ENCODE data around the gene SLC22A17.

The SLC22A17 gene

GRCh38 chr14:23346693-23347405, 5.8 kb downstream of the SLC22A17 start:
- TF ChIP-seq GATA3 (IDR thresholded peaks at IDR 0.05; ENCODE audit: low read depth, low read length) (no peak), GATA2 (IDR thresholded peaks at IDR 0.05; ENCODE audit: low read depth, low read length) (no peak)

DNA sequence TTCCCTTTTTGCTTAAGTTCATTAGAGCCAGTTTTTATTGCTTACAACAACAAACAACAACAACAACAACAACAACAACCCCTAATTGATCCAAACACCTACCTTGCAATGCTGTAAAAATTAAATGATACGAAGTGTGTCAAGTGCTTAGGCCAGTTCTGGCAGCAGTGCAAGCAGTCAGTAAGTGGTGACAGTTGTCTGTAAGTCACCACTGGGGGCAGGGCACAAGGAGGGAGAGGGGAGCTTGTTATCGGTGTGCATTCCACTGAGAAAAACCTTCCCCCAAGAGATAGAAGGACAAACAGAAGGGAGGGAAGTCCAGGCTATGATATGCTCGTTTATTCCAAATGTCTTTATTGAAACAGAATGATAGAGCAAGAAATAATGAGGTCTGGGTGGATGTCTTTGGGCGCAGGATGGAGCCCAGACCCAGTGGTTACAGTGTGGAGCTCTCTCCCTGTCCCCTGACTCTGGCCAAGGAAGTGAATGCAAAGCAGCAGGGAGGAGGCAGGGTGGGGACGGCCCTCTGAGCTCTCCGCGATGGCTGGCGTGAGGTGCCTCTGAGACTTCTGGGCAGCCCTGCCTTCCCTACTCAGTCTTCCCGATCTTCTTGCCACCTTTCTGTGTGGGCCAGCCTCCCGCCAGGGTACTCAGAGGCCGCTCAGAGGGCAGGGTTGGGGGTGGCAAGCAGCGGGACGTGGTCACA, 6.5 kb downstream of the SLC22A17 start:
- TF ChIP-seq GATA3 (IDR thresholded peaks at IDR 0.05; ENCODE audit: low read depth, low read length) (no peak), GATA2 (IDR thresholded peaks at IDR 0.05; ENCODE audit: low read depth, low read length) (no peak)

GRCh38 chr14:23344481-23344880, 8.2 kb downstream of the SLC22A17 start:
- no peak for TF ChIP-seq GATA3 (IDR thresholded peaks at IDR 0.05; ENCODE audit: low read depth, low read length)
- no peak for TF ChIP-seq GATA2 (IDR thresholded peaks at IDR 0.05; ENCODE audit: low read depth, low read length)

DNA sequence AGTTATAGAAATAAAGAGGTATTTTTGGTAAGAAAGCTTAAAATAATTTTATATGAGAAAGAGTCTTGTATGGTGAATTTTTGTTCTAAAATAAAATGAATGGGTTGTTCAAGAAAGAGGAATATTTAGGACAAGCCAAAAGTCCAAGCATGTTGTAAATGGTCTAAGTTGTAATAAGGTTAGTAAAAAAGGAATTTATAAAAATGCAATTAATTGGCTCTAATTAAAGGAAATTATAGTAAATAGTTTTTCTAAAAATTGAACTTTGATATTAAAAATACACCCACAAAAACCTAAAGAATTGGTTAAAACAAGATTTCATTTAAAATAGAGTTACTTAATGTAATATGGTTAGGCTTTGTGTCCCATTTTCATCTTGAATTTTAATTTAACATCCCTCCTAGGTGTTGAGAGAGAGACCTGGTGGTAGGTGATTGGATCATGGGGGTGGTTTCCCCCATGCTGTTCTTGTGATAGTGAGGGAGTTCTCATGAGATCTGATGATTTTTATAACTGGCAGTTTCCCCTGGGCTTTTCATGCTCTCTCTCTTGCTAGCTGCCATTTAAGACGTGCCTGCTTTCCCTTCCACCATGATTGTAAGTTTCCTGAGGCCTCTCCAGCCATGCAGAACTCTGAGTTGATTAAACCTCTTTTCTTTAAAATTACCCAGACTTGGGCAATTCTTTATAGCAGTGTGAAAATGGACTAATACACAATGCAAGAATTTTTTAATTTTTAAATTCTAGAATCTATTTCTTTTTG, 13.0 kb downstream of the SLC22A17 start:
- TF ChIP-seq GATA2 (IDR thresholded peaks at IDR 0.05; ENCODE audit: low read depth, low read length) (no peak), GATA3 (IDR thresholded peaks at IDR 0.05; ENCODE audit: low read depth, low read length) (no peak)

DNA sequence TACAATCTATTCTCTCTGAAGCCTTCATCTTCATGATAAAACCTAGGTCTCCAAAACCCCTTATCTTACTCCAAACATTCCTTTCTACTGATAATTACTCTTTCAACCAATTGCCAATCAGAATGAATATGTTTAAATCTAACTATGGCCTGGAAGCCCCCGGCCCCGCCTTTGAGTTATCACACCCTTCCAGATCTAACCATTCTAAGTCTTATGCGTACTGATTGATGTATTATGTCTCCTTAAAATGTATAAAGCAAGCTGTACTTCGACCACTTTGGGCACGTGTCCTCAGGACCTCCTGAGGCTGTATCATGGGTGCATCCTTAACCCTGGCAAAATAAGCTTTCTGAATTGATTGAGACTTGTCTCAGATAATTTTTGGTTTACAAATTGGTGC, 17.1 kb downstream of the SLC22A17 start:
- TF ChIP-seq GATA2 (IDR thresholded peaks at IDR 0.05; ENCODE audit: low read depth, low read length) (no peak), GATA3 (IDR thresholded peaks at IDR 0.05; ENCODE audit: low read depth, low read length) (no peak)

DNA sequence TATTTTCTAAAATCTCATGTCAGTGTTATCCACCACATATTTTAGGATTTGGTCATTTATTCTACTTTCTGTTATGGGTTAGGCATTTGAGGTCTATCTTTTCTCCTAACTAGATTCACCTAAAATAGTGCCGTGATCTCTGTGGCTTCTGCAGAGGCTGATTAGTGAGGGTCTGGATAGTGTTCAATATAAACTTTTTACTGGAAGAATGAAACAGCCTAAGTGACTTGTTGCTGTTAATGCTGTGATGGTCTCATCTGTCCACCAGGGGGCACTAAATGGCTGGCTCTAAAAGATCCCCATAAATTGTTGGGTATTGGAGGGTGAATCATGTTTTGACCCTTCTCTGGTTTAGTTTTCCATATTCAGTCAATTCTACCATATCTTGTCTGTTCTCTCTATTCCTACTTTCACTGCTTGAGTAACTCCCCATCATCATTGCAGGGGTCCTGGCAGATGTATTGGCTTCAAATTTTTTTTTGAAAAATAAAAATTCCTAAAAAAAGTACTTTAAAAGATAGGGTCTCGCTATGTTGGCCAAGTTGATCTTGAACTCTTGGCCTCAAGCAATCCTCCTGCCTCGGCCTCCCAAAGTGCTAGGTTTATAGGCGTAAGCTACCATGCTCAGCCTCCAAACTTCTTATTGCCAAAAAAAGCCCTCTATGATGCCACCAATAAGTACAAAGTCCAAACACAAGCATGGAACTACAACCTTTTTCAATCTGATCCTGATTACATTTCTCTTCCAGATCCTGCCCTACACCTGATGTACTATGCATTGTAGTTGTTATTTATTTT, 24.5 kb downstream of the SLC22A17 start:
- TF ChIP-seq GATA2 (IDR thresholded peaks at IDR 0.05; ENCODE audit: low read depth, low read length) (no peak), GATA3 (IDR thresholded peaks at IDR 0.05; ENCODE audit: low read depth, low read length) (no peak)

GRCh38 chr14:23326491-23327332, 26.0 kb downstream of the SLC22A17 start:
- TF ChIP-seq GATA2 (IDR thresholded peaks at IDR 0.05; ENCODE audit: low read depth, low read length): no peak
- no peak for TF ChIP-seq GATA3 (IDR thresholded peaks at IDR 0.05; ENCODE audit: low read depth, low read length)

- no peak for TF ChIP-seq GATA3 (IDR thresholded peaks at IDR 0.05; ENCODE audit: low read depth, low read length)
- no peak for TF ChIP-seq GATA2 (IDR thresholded peaks at IDR 0.05; ENCODE audit: low read depth, low read length)
Observed at GRCh38 chr14:23324993-23325392, 27.7 kb downstream of the SLC22A17 start.

DNA sequence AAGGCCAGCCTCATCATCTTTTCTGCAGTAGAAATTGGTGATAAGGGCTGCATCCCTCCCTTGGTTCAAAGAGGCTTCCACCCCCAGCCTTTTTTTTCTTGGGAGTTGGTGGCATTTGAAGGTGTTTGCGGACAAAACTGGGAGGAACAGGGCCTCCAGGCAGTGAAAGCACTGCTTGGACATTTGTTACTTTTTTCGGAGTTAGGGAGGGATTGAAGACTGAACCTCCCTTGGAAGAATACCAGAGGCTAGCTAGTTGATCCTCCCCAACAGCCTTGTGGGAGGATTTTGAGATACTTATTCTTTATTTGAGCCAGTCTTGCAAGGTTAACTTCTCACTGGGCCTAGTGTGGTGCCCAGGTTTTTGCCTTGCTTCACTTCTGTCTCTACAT, 28.2 kb downstream of the SLC22A17 start:
- no peak for TF ChIP-seq GATA2 (IDR thresholded peaks at IDR 0.05; ENCODE audit: low read depth, low read length)
- TF ChIP-seq GATA3 (IDR thresholded peaks at IDR 0.05; ENCODE audit: low read depth, low read length): no peak

- TF ChIP-seq GATA2 (IDR thresholded peaks at IDR 0.05; ENCODE audit: low read depth, low read length): no peak
- no peak for TF ChIP-seq GATA3 (IDR thresholded peaks at IDR 0.05; ENCODE audit: low read depth, low read length)
Observed at GRCh38 chr14:23323838-23324454, 28.7 kb downstream of the SLC22A17 start.

GRCh38 chr14:23322568-23323517, 29.8 kb downstream of the SLC22A17 start:
- no peak for TF ChIP-seq GATA3 (IDR thresholded peaks at IDR 0.05; ENCODE audit: low read depth, low read length)
- no peak for TF ChIP-seq GATA2 (IDR thresholded peaks at IDR 0.05; ENCODE audit: low read depth, low read length)

All from SH-SY5Y (cell line).